Skeletal muscle satellite cell (primary cell): Measurements from ENCODE around the gene PPIP5K2.

Source experiments
- H3K27me3 ChIP-seq: 2 replicates; pipeline ENCODE4 v1.7.0; 2013; ENCODE audit warnings: low read length; ENCODE audit not compliant: control insufficient read depth, insufficient read depth
- H3K36me3 ChIP-seq: 2 replicates; pipeline ENCODE4 v1.7.0; 2013; ENCODE audit warnings: mild to moderate bottlenecking, control low read depth, low read length; ENCODE audit not compliant: insufficient read depth
- H3K4me1 ChIP-seq: 2 replicates; pipeline ENCODE4 v1.7.0; 2013; ENCODE audit warnings: low read length; ENCODE audit not compliant: control insufficient read depth, insufficient read depth
- H3K4me2 ChIP-seq: 2 replicates; pipeline ENCODE4 v1.7.0; 2013; ENCODE audit warnings: mild to moderate bottlenecking, low read length
- H3K4me3 ChIP-seq: 2 replicates; pipeline ENCODE4 v1.7.0; 2013; ENCODE audit warnings: low read length
- H3K9ac ChIP-seq: 2 replicates; pipeline ENCODE4 v1.7.0; 2013; ENCODE audit warnings: mild to moderate bottlenecking, low read depth, low read length, moderate library complexity
- H3K9me3 ChIP-seq: replicated peaks from 2 replicates; pipeline ENCODE4 v1.7.0; 2013; ENCODE audit warnings: mild to moderate bottlenecking, control low read depth, low read length

PPIP5K2 gene

GRCh38 chr5:103254921-103255320, 134.8 kb downstream of the PPIP5K2 start:
- Histone ChIP-seq H3K4me3 (no peak overlapping the region), H3K4me1 (no peaks in the 10 kb centered on the region), H3K4me2 (no peak overlapping the region), H3K36me3 (no peaks in the 10 kb centered on the region), H3K27me3 (no peaks in the 10 kb centered on the region), H3K9ac (no peak overlapping the region), H3K9me3 (no peaks in the 10 kb centered on the region)

DNA sequence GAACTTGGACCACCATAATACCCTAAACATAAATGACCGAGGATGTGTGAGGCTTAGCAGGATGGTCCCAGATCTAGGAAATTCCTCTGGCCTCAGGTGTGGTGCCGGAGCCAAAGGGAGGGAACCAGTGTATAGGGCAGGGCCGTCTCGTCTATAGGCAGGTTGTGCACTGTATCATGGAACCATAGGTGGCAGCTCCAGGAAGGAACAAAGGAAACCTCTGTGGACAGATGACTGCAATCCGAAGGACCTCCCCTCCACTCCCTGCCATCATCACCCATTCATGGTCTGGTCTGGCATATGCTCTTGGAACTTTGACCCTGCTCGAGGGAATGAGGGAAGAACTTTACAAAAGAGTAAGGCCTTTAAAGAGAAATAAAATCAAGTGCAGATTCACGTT, 135.6 kb downstream of the PPIP5K2 start:
- no peak overlapping the region for H3K9ac ChIP-seq
- no peaks in the 10 kb centered on the region for H3K36me3 ChIP-seq
- H3K4me3 ChIP-seq: no peak overlapping the region
- H3K4me1 ChIP-seq: no peaks in the 10 kb centered on the region
- no peaks in the 10 kb centered on the region for H3K27me3 ChIP-seq
- no peak overlapping the region for H3K4me2 ChIP-seq
- no peaks in the 10 kb centered on the region for H3K9me3 ChIP-seq

GRCh38 chr5:103256178-103256577, 136.1 kb downstream of the PPIP5K2 start:
- no peaks in the 10 kb centered on the region for H3K36me3 ChIP-seq
- no peaks in the 10 kb centered on the region for H3K9me3 ChIP-seq
- H3K4me3 ChIP-seq: no peak overlapping the region
- no peaks in the 10 kb centered on the region for H3K27me3 ChIP-seq
- no peak overlapping the region for H3K4me2 ChIP-seq
- H3K9ac ChIP-seq: no peak overlapping the region
- peaks cover 4% of the 10 kb centered on the region for H3K4me1 ChIP-seq

GRCh38 chr5:103258368-103258956, 138.4 kb downstream of the PPIP5K2 start, which contains the start of gene MACIR:
Gene MACIR (plus strand): TSS chr5:103258763. CDS start chr5:103275920, 17,157 bp downstream.
- H3K4me3 ChIP-seq: peak within 1 kb of the TSS; percentile 100

DNA sequence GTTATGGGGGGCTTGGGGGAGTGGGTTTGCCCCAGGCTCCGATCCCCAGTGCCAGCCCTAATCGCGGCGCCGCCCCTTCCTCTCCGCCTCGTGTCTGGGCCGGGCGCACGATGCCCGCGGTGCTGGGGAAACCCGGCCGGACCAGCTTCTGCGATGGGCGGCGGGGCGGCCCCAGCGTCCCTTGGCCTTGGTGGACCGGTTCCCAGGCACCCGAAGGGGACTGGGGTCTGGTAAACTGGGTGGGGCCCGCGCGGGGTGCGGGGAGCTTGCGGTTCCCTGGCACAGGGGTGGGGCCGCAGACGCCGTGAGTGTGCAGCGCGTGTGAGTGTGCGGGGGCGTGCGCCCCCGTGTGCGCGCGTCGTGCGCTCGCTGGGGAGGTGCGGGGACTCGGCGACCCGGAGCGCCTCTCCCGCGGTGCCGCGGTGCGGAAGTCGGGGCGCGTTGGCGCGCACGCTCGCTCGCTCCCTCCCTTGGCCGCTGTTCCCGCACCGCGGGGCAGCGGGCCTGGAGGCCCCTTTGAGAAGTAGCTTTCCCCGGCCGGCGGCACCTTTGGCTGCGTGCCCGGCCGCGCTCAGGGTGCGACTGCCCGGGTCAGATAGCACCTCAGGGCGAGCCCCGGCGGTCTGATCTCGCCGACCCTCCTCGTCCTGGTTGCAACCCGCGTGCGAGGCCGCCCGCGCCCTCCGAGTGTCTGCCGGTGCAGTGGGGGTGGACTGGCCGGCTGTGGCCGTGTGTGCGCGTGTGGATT, 139.0 kb downstream of the PPIP5K2 start:
- H3K4me1 ChIP-seq: peaks cover 21% of the 10 kb centered on the region
- H3K36me3 ChIP-seq: no peaks in the 10 kb centered on the region
- no peaks in the 10 kb centered on the region for H3K27me3 ChIP-seq
- H3K4me3 ChIP-seq: peak overlapping the region; percentile 100
- H3K9me3 ChIP-seq: no peaks in the 10 kb centered on the region
- peak overlapping the region; percentile 95 for H3K9ac ChIP-seq
- H3K4me2 ChIP-seq: peak overlapping the region; percentile 84

More at GRCh38 chr5:103258368-103258956, 138.4 kb downstream of the PPIP5K2 start, which contains the start of gene MACIR:
- Histone ChIP-seq H3K27me3 (no peaks in the 10 kb centered on the region), H3K9me3 (no peaks in the 10 kb centered on the region), H3K9ac (peak within 1 kb of the TSS; percentile 95), H3K4me2 (peak within 1 kb of the TSS; percentile 84), H3K36me3 (no peaks in the 10 kb centered on the region), H3K4me1 (peaks cover 21% of the 10 kb centered on the region)

- H3K4me1 ChIP-seq: peaks cover 21% of the 10 kb centered on the region
- H3K27me3 ChIP-seq: no peaks in the 10 kb centered on the region
- peak overlapping the region; percentile 84 for H3K4me2 ChIP-seq
- H3K4me3 ChIP-seq: peak overlapping the region; percentile 100
- H3K36me3 ChIP-seq: no peaks in the 10 kb centered on the region
- peak overlapping the region; percentile 95 for H3K9ac ChIP-seq
- no peaks in the 10 kb centered on the region for H3K9me3 ChIP-seq
These were observed 139.7 kb downstream of the PPIP5K2 start for GRCh38 chr5:103259705-103260355.

DNA sequence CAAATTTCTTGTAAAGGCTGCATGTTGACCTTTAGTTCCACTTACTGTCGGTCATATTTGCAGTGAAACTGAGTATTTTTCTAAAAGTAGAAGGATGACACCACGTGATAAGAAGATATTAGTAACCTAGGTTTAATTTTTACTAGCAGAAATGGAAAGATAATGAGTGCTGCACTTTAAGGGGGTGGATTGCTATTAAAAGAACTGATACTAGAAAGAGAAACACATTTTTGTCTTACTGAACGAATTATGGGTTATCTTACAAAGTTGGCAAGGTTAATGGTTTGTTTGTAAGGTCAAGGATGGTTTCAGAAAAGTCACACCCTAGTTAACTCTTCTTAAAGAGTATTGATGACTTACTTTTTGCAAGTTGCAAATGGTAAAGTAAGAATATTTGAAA, 140.8 kb downstream of the PPIP5K2 start:
- Histone ChIP-seq H3K4me3 (peak overlapping the region; percentile 100), H3K27me3 (no peaks in the 10 kb centered on the region), H3K9me3 (no peaks in the 10 kb centered on the region), H3K9ac (peak overlapping the region; percentile 95), H3K4me2 (peak overlapping the region; percentile 84), H3K36me3 (peaks cover 5% of the 10 kb centered on the region), H3K4me1 (peaks cover 21% of the 10 kb centered on the region)
